Hematopoietic multipotent progenitor cell (in vitro differentiated cells): ENCODE measurements around the gene MGAT1. TPM values are rescaled to one million over a fixed set of nuclear protein-coding genes. Genes with fewer than 3 reads are reported as not detected.
A peak's percentile ranks its signal among the peaks of the same experiment; 100 is the strongest.
"Not testable (repeated sequence)": the region's sequence is repeated elsewhere in the genome, so short reads cannot be mapped to it uniquely, and the experiment has no call there.

Source experiments
- DNase-seq, 3 donors: peaks; one replicate each; pipeline ENCODE4 v3.0.0-alpha.2; 2011 to 2015; ENCODE audit warnings: low read depth in 2 of 3, low spot score in 2 of 3
- total RNA-seq: library from RNA; depleted of rRNA; stranded (reverse); fragments of >200 nt; gene quantifications from one replicate; pipeline ENCODE4 v1.2.3, GENCODE V29; 2012

The MGAT1 gene
- total RNA-seq, result 130 TPM

DNA sequence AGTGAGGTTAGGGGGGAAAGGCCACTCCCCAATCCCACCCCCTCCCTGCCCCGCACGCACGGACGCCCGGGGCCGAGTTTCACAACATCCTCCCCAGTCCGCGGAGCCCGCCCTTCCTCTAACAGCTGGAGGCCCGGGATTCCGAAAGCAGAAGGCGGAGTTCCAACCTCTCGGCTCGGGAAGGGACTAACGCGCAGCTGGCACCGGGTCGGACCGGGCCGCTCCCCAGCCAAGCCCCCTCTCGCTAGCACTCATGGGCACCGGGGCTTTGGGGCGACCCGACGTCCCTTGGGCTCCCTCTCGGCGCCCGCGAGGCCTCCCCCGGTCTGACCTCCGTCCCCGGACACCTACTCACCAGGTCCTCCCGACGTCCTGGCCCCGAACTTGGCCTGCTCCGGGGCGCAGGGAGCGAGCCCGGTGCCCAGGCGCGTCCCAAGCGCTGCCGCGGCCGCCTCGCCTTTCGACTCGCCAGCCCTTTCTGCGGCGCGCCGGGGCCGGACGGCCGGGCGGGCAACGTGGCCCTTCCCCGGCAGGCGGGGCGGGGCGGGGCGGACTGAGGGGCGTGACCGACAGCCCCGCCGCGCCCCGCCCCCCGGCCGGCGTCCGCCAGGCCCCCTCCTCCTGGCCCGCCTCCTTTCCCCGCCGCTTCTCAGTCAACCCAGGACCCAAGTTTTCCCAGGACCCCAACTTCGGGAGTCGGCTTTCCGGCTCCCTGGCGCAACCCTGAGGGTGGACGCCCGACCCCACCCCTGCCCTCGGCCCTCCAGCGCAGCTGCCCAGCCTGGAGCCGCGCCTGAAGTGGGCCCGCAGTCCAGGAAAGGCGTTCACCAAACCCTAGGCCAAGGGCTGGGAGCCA lies at the start of gene MGAT1:
Gene MGAT1 (minus strand): TSS at position 482 of the 856 bp plus-strand sequence. CDS start 9,835 bp downstream, outside the sequence.
- peak; percentile 44 to 73 (median 67) for DNase-seq

GRCh38 chr5:180850434-180851078 lies 48.0 kb upstream of the MGAT1 start:
- DNase-seq, result no peak

DNA sequence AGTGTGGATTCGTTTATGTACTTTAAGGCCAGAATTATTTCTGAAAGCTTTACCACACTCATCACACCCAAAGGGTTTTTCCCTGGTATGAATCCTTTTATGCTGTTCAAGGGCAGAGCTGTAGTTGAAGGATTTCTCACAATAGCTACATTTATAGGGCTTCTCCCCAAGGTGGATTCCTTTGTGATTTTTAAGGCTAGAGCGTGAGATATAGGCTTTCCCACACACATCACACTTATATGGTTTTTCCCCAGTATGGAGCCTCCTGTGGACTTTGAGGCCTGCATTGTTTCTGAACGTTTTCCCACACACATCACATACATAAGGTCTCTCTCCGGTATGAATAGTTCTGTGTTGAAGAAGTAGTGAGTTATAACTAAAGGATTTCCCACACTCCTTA lies 47.2 kb upstream of the MGAT1 start:
- no peak for DNase-seq

DNA sequence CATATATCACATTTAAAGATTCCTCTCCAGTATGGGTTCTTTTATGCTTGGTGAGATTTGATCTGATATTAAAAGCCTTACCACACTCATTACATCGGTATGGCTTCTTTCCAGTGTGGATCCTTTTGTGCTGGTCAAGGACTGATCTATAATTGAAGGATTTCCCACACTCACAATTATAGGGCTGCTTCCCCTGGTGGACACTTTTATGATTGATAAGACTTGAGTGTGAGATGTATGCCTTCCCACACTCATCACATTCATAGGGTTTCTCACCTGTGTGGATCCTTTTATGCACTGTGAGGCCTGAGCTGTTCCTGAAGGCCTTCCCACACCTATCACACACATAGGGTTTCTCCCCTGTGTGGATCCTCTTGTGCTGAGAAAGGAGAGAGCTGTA lies 46.3 kb upstream of the MGAT1 start:
- DNase-seq, result no peak

GRCh38 chr5:180848265-180848664 lies 45.7 kb upstream of the MGAT1 start:
- DNase-seq, result no peak

DNA sequence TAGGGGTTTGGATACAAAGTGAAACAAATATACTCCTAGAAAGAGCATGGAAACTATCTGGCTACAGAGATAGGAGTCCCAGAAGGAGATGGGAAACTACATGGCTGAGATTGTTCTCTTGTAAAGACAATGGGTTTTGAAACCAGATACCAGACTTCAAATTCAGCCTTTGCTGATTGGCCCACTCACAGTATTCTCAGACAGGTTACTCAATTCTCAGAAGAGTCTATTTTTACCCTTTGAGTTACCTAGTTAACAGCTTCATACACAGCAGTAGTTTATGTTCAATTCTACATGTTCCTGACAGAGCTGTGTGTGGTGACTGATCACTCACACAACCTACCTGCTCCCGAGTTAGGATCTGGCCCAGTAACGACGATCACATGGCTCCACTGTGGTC lies 44.4 kb upstream of the MGAT1 start:
- no peak for DNase-seq

DNA sequence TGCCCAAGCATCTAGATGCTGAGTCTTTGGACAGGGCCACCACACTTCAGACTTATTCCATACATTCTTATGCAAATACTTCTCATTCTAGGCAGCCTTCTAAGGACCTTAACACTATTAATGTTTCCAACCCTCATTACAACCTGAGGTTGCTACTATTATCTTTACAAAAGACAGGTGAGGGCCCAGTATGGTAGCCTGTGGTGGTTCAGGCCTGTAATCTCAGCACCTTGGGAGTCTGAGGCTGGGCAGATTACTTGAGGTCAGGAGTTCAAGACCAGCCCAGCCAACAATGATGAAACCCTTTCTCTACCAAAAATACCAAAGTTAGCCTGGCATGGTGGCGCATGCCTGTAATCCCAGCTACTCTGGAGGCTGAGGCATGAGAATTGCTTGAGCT lies 42.3 kb upstream of the MGAT1 start:
- no peak for DNase-seq

DNA sequence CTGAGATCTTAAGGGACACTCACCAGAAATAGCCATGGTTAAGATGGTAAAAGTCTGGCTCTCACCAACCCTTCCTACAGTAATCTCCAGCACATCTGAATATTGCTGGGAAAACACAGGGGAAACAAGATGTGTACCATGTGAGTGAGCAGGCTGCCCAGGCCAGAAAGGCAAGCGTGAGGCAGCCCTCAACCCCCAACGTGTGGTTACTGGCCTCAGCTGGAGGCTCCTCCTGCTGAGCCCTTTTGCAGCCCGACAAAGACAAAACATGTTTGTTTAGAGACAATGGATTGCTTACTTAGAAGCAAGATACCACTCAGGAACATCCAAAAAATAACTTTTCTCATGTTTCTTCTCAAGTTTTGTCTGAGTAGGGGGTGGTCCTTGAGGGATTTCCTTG lies 41.8 kb upstream of the MGAT1 start:
- no peak for DNase-seq

DNA sequence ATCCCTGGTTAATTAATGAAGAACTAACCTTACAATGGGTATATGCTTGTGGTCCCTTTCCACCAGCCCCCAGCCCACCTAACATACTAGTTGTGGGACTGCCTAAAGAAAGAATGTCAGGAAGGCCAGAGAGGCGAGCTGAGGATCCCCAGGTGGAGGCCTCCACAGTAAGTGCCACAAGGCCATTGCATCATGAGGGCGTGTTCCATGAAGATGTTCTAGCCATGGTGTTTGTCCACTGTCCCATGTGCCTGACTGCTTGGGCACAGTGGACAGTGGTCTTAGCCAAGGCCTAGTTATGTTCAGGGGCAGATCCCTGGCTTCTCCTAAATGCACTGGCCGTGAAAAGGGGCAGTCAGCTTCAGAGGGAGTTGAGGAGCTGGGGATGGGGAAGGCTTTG lies 37.3 kb upstream of the MGAT1 start:
- DNase-seq, result no peak

DNA sequence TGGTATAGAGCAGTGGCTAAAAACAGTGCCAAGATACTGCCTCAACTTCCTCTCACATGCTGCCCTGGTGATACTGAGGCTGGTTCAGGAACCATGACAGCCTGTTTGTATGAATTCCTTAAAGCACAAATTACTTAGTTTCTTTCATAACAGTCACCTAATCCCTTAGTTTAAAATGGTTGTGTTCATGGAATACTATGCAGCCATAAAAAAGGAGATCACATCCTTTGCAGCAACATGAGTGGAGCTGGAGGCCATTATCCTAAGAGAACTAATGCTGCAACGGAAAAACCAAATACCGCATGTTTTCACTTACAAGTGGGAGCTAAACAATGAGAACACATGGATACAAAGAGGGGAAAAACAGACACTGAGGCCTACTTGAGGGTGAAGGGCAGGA lies 36.6 kb upstream of the MGAT1 start:
- DNase-seq, result no peak

GRCh38 chr5:180837478-180837877 lies 34.9 kb upstream of the MGAT1 start:
- no peak for DNase-seq

DNA sequence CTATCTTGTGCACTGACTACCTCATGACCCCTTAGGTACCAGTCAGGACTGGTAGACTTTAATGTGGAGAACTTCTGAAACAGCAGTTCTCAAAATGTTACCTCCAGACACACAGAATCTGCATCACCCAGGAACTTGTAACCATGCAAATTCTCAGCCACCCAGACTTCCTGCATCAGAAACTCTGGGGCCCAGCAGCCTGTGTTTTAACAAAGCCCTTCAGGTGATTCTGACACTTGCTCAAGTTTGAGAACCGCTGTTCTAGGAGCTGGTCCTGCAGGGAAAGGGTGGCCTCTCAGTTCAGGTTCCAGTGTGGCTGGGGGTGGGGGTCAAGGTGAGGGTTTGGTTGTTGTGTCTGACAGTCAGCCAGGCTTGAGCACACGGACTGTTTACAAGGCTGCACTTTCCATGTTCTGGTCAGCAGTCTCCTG lies 30.0 kb upstream of the MGAT1 start:
- no peak for DNase-seq

DNA sequence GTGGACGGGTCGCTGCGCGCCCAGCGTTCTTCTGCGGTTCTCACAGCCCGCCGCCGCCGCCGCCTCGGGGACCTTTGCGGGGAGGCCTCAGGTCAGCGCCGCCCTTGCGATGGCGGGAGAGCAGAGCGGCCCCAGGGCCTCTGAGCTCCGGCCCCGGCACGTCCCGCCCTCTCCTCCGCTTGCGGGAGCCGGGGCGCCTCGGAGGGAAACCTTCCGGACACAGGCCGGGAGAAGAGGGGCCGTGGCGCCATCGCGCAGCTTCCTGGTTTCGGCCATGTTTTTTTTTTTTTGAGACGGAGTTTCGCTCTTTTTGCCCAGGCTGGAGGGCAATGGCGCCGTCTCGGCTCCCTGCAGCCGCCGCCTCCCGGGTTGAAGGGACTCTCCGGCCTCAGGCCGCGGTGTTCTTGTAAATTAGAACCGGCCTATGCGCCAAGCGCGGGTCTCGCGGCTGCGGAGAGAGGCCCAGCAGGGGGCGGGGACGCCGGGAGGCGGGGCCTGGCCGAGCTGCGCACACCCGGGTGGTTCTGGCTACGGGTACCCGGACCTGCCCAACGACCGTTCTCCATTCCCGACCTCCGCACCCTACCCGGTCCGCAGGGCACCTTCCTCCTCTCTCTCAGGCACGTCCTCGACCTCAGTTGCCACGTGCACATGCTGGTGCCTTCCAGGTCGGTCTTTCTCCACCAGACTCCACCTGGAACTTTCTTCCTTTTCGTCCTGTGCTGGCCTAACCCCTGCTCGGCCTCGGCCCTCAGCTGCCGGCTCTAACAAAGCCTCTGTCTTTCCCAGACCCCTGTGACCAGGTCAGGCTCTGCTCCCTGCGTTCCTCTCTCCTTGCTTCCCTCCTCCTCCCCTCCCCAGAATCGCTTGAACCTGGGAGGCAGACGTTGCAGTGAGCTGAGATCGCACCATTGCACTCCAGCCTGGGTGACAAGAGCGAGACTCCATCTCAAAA lies 28.8 kb upstream of the MGAT1 start:
- DNase-seq, result peak; percentile 52 to 75 (median 67)

DNA sequence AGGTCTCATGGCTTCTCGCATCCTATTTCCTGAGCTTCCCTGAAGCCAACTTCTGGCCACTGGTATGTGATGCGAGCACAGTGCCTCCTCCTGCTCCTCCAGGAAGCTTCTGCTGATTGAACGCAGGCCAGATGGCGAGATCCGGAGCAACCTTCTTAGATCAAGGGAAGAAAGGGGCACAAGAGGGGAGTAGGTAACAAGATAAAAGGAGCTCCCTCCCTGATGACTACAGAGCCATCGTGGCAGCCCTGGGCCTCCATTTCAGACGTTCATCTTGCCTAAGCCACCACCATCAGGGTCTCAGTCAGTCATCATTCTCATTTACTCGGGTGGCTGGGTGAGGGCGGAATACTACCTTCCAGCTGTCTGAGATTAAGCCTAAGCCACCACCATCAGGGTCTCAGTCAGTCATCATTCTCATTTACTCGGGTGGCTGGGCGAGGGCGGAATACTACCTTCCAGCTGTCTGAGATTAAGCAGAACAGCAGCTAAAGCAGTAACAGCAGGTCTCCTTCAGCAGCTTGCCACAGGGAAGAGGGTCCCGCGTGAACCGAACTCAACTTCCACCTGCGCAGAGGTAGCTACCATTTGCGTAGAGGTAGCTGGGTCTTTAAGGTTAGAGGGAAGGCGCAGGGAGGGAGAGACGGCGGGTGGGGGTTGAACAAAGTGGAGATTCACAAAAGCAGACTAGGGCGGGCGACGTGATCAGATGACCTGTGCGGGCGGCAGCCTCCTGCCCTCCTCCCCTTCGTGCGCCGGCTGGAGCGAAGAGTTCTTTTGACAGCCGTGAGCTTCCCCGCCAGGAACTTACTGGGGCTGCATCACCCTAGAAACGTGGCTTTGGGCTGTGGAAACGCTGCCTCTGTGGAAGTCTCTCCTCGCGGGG lies 27.9 kb upstream of the MGAT1 start:
- peak in 2 of 3 donors; percentile 55 to 68 for DNase-seq

DNA sequence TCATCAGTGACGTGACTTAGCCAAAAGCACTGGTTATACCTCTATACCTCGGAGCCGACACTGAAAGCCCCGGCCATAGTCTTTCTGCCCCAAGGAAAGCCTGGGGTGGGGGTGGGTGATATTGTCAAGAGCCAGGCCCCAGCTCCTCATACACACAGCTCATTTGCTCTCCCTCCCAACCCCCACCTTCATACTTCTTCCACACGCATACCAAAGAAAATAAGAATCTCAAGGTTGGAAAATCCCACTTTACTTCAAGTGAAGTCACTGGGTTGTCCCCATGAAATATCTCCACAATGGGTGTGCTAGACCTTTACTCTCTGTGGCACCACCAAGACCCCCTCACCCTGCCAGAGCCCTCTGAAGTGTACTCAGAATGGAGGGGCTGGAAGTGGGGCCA lies 27.1 kb upstream of the MGAT1 start:
- no peak for DNase-seq

GRCh38 chr5:180828756-180829531 lies 26.3 kb upstream of the MGAT1 start:
- DNase-seq, result not testable (repeated sequence)

DNA sequence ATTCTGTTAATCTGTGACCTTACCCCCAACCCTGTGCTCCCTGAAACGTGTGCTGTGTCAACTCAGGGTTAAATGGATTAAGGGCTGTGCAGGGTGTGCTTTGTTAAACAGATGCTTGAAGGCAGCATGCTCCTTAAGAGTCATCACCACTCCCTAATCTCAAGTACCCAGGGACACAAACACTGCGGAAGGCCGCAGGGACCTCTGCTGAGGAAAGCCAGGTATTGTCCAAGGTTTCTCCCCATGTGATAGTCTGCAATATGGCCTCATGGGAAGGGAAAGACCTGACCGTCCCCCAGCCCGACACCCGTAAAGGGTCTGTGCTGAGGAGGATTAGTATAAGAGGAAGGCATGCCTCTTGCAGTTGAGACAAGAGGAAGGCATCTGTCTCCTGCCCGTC lies 24.8 kb upstream of the MGAT1 start:
- DNase-seq, result not testable (repeated sequence)

- DNase-seq, result no peak
These were observed 23.3 kb upstream of the MGAT1 start for GRCh38 chr5:180825768-180826525.
